ENCODE measurements around the gene KCNN1. TPM values are rescaled to one million over a fixed set of nuclear protein-coding genes. Genes with fewer than 3 reads are reported as not detected.

Gene KCNN1
- total and polyA plus RNA-seq, 2 of the 4 experiments (the other 2 are of a cell fraction): 0.09 TPM; not detected in 1

DNA sequence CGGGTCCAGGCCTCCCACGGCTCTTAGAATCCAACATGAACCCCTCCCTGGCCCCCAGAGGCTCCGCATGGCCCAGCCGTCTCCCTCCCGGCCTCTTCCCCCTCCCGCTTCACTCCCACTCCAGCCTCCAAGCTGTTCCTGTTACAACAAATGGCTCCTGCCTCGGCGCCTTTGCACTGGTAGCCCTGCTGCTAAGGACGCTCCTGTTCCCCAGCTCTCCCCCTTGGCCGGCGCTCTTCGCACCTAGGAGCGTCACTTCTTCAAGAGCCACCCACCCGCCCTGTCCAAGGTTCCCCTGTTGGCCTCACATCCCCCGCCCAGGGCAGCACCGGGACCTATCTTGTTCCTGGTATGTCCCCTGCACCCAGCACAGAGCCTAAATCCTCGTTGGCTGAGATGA is 24.7 kb upstream of the KCNN1 start (continued):
- TF ChIP-seq CHD1 (IDR thresholded peaks at IDR 0.05; ENCODE audit: low read depth, low read length) (no peak), NFE2L2 (IDR thresholded peaks at IDR 0.05; ENCODE audit: low read depth, low read length) (no peak), MXI1 (IDR thresholded peaks at IDR 0.05; ENCODE audit: borderline replicate concordance, low read depth, low read length) (no peak), CTCF (conservative IDR thresholded peaks at IDR 0.05; ENCODE audit: low read depth, low read length) (no peak)

All from IMR-90 (cell line).